Transverse colon (tissue), 4 donors: ENCODE measurements around the gene CNOT6L. TPM values are rescaled to one million over a fixed set of nuclear protein-coding genes. Genes with fewer than 3 reads are reported as not detected.

ENCODE experiments used
- DNase-seq: peaks from one replicate; pipeline ENCODE4 v3.0.0-alpha.2; 2019
- H3K27ac ChIP-seq, 4 donors: fragments of 200-600 bp; sonication (generic); 2 replicates each; pipeline ENCODE4 v1.5.1; 2016 to 2018; ENCODE audit warnings: inconsistent platforms in 4 of 4
- H3K27me3 ChIP-seq: fragments of 200-600 bp; sonication (generic); 2 replicates; pipeline ENCODE4 v1.5.1; 2017; ENCODE audit warnings: inconsistent platforms
- H3K36me3 ChIP-seq, 4 donors: fragments of 200-600 bp; sonication (generic); 2 replicates each; pipeline ENCODE4 v1.5.1; 2017 to 2019; ENCODE audit warnings: inconsistent platforms in 4 of 4
- H3K4me1 ChIP-seq, 4 donors: fragments of 200-600 bp; sonication (generic); 2 replicates each; pipeline ENCODE4 v1.5.1; 2017 to 2020; ENCODE audit warnings: inconsistent platforms in 4 of 4
- H3K4me3 ChIP-seq, 4 donors: fragments of 200-600 bp; sonication (generic); 1 replicate in 1 of 4; 2 replicates in 3 of 4; pipeline versions ENCODE4 v1.5.1 to v1.6.1; 2017 to 2019; ENCODE audit warnings: inconsistent platforms in 4 of 4
- H3K9me3 ChIP-seq, 2 donors: fragments of 200-600 bp; sonication (generic); 2 replicates each; pipeline ENCODE4 v1.5.1; 2017 to 2019; ENCODE audit warnings: inconsistent platforms in 2 of 2
- EP300 ChIP-seq: sonication (generic); formaldehyde crosslinking; IDR thresholded peaks from one replicate; pipeline ENCODE4 v1.6.1; 2017; ENCODE audit warnings: antibody characterized with exemption, low read depth
- POLR2A ChIP-seq: fragments of 450-650 bp; IDR thresholded peaks from one replicate; pipeline ENCODE4 v1.6.1; 2016; ENCODE audit warnings: antibody characterized with exemption, mild to moderate bottlenecking, moderate library complexity
- POLR2AphosphoS5 ChIP-seq, 3 donors: sonication (generic); formaldehyde crosslinking; IDR thresholded peaks; one replicate each; pipeline ENCODE4 v1.6.1; 2016; ENCODE audit warnings: antibody characterized with exemption in 3 of 3
- WGBS, 2 donors: methylation state at CpG; one replicate each; pipeline ENCODE4 v1.1.5; 2018; ENCODE audit warnings: low coverage in 1 of 2; 5-methylcytosine and 5-hydroxymethylcytosine counted together
- in situ Hi-C, 4 donors: fragments of 200-750 bp; cut with MboI; loops; one replicate each; pipeline versions ENCODE4 v1.15.0 to v1.15.1; 2017; ENCODE audit warnings: low sequenced_read_pairs in 3 of 4, low pct_ligation_motif_present in 1 of 4, low pct_unique_long_range_greater_than_20kb in 1 of 4
- intact Hi-C: fragments of 100-400 bp; cut with DNase I; formaldehyde crosslinking; loops from one replicate; pipeline ENCODE4 v1.15.1; 2023; ENCODE audit warnings: low total_unique reads
- total RNA-seq, 4 donors: library from RNA; depleted of rRNA; stranded (reverse); fragments of >200 nt; gene quantifications; one replicate each; pipeline ENCODE4 v1.1.0, GENCODE V29; 2016
- TF ChIP-seq, protein P1 (sequence below), 5 experiments: fragments of 200-600 bp in 3 of 5; fragments of 450-650 bp in 2 of 5; sonication (generic) in 3 of 5; IDR thresholded peaks; 1 replicate in 2 of 5; 2 replicates in 3 of 5; pipeline ENCODE4 v1.5.1; 2016 to 2017; ENCODE audit warnings: antibody characterized with exemption in 5 of 5, inconsistent platforms in 3 of 5, mild to moderate bottlenecking in 2 of 5, moderate library complexity in 1 of 5

Gene CNOT6L
- total RNA-seq, 4 donors from 2014 or later, result 2.2 to 30.5 (median 14.9) TPM

DNA sequence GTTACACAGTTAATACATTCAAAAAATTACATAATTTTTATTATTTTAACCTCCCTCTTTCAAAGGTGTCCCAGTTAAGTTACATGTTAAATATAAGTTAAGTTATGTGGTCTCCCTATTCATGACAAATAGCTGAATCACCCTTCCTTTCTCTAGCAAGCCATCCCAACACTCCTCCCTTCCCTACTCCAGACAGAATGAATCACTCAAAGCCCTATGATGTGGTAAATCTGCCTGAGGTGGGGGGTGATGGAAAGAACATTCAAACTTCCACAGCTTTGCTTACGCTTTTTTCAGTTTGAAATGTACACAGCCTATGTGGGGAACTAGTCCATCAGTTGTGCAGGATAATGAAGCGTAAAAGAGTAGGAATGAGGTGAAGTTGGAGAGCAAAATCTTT is 123.4 kb downstream of the CNOT6L start:
- no peaks in the 10 kb centered on the region for H3K9me3 ChIP-seq
- no peak for TF ChIP-seq POLR2AphosphoS5 (IDR thresholded peaks at IDR 0.05)
- no peak for TF ChIP-seq POLR2A
- TF ChIP-seq, protein P1, sequence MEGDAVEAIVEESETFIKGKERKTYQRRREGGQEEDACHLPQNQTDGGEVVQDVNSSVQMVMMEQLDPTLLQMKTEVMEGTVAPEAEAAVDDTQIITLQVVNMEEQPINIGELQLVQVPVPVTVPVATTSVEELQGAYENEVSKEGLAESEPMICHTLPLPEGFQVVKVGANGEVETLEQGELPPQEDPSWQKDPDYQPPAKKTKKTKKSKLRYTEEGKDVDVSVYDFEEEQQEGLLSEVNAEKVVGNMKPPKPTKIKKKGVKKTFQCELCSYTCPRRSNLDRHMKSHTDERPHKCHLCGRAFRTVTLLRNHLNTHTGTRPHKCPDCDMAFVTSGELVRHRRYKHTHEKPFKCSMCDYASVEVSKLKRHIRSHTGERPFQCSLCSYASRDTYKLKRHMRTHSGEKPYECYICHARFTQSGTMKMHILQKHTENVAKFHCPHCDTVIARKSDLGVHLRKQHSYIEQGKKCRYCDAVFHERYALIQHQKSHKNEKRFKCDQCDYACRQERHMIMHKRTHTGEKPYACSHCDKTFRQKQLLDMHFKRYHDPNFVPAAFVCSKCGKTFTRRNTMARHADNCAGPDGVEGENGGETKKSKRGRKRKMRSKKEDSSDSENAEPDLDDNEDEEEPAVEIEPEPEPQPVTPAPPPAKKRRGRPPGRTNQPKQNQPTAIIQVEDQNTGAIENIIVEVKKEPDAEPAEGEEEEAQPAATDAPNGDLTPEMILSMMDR (IDR thresholded peaks at IDR 0.05), result no peak
- TF ChIP-seq EP300, result no peak

DNA sequence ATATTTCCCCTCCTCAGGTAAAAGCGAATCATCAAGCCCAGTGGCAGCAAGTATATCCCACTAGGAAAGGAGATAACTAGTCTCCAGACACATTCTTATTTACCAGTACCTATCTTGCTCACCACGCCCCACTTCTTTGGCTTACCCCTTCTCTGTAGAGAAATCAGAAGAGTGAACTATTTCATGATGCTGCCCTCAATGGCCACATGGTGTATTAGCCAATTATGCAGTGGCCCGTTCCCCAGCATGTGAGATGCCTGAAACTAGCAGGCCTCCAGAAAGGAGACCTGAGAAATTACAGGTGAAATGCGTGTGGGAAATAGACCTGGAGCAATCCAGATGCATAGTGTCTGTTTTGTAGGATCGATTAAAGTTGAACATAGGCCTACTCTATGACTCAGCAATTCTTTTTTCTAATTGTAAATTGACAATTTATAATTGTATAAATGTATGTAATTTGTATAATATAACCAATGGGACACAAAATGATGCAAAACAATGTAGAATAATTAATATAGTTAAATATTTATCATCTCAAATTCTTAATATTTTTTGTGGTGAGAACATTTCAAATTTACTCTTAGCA is 126.2 kb downstream of the CNOT6L start:
- no peak for TF ChIP-seq POLR2A
- TF ChIP-seq, protein P1 (IDR thresholded peaks at IDR 0.05), result no peak
- TF ChIP-seq POLR2AphosphoS5 (IDR thresholded peaks at IDR 0.05), result no peak
- TF ChIP-seq EP300, result no peak
- 94 to 95% methylated on average over 4 to 5 of the region's 5 CpGs for WGBS, 2 donors

More for the DNA sequence above, 123.4 kb downstream of the CNOT6L start:
- Histone ChIP-seq H3K27ac (no peak overlapping the region), H3K27me3 (no peaks in the 10 kb centered on the region), H3K4me1 (peaks cover 0 to 18% (median 10%) of the 10 kb centered on the region in 4 donors), H3K36me3 (no peaks in the 10 kb centered on the region), H3K4me3 (no peak overlapping the region)
- DNase-seq, result no peak
- intact Hi-C loops (no loop called here), in situ Hi-C loops (no loop called here)
- WGBS, 2 donors, result 71 to 93% methylated on average over 2 of the region's 2 CpGs

DNA sequence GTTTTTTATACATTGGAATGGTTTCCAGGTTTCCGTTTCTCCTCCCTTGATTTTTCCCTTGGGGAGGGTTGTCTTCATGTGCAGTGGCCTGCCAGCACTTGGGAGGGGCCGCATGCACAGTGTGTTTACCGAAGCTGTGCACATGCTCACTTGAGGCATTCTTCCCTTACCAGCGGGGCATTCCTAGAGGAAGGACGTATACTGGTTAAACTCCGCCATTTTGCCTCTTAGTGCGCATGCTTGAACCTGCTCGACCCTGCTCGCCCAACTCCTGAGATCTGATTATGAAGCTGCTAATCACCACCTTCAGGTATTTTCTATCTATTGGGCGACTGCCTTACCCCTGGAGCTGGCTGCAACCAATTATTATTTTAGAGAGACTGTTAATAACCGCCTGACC is 137.4 kb downstream of the CNOT6L start:
- WGBS, 2 donors, result 95% methylated on average over 11 of the region's 11 CpGs; no CpG with 5 or more reads in 1 of the 2 donors
- TF ChIP-seq POLR2AphosphoS5 (IDR thresholded peaks at IDR 0.05) (no peak), EP300 (no peak), POLR2A (no peak)
- TF ChIP-seq, protein P1 (IDR thresholded peaks at IDR 0.05), result no peak
- no peaks in the 10 kb centered on the region for H3K9me3 ChIP-seq
- H3K27me3 ChIP-seq, result no peaks in the 10 kb centered on the region
- no peak for DNase-seq
- intact Hi-C loops, result no loop called here
- no peak overlapping the region for H3K27ac ChIP-seq
- H3K4me1 ChIP-seq, result no peaks in the 10 kb centered on the region
- H3K36me3 ChIP-seq, result no peaks in the 10 kb centered on the region
- no peak overlapping the region for H3K4me3 ChIP-seq
- in situ Hi-C loops, result no loop called here

More for the DNA sequence above, 126.2 kb downstream of the CNOT6L start:
- Histone ChIP-seq H3K4me1 (peaks cover 0 to 5% (median 3%) of the 10 kb centered on the region in 4 donors), H3K4me3 (no peak overlapping the region), H3K27me3 (no peaks in the 10 kb centered on the region), H3K9me3 (no peaks in the 10 kb centered on the region), H3K27ac (no peak overlapping the region), H3K36me3 (no peaks in the 10 kb centered on the region)
- in situ Hi-C loops (no loop called here), intact Hi-C loops (no loop called here)
- DNase-seq, result no peak

DNA sequence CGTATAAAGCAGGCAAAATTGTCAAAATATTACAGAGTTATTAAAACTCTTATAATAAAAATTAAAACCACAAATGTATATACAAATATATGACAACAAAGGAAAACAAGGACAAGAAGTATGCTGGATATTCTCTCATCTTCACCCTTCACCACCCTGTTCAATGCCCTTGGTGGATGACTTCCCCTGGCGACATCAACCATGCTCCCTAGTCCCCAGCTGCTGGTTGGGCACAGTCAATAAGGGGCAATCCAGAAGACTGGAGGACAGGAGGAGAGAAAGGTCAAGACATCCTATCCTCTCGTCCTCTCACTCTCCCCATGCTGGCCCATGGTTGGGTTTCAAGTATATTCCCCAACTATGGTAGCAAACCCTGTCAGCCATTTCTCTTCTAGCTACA is 142.3 kb downstream of the CNOT6L start:
- in situ Hi-C loops (no loop called here), intact Hi-C loops (no loop called here)
- Histone ChIP-seq H3K27ac (no peak overlapping the region), H3K4me1 (no peaks in the 10 kb centered on the region), H3K9me3 (no peaks in the 10 kb centered on the region), H3K4me3 (no peak overlapping the region), H3K27me3 (no peaks in the 10 kb centered on the region), H3K36me3 (no peaks in the 10 kb centered on the region)
- TF ChIP-seq, protein P1 (IDR thresholded peaks at IDR 0.05), result no peak
- TF ChIP-seq POLR2A, result no peak
- 82 to 84% methylated on average over 3 of the region's 3 CpGs for WGBS, 2 donors
- no peak for DNase-seq
